Myometrial cell (primary cell): ENCODE data around the gene MOK. TPM values are rescaled to one million over a fixed set of nuclear protein-coding genes. Genes with fewer than 3 reads are reported as not detected.

Source experiments
- total RNA-seq: library from RNA; depleted of rRNA; stranded (reverse); fragments of >200 nt; gene quantifications from 2 replicates; pipeline ENCODE4 v1.2.3, GENCODE V29; 2015

Gene MOK
- 23.4 and 35.8 TPM in 2 replicates for total RNA-seq

GRCh38 chr14:102304611-102305506 is at the start of gene MOK:
Gene MOK (minus strand): TSS chr14:102305164. CDS start chr14:102304968, 196 bp downstream.

GRCh38 chr14:102319351-102320032 is 14.5 kb upstream of the MOK start, which contains the start of gene ZNF839:
Gene ZNF839 (plus strand): TSS chr14:102319746. CDS start chr14:102319766, 20 bp downstream.

Other genes with a start within 250 kb of the MOK start
- 680 and 875 TPM in 2 replicates for gene HSP90AA1, start 218.1 kb downstream of the MOK start, total RNA-seq
- gene WDR20, start 165.3 kb downstream of the MOK start, total RNA-seq = 15.6 and 22.7 TPM in 2 replicates
- gene ZNF839, start 14.6 kb upstream of the MOK start, total RNA-seq = 8.4 and 11.9 TPM in 2 replicates
- gene CINP, start 57.7 kb upstream of the MOK start, total RNA-seq = 78.4 and 78.5 TPM in 2 replicates
- gene TECPR2, start 57.8 kb upstream of the MOK start, total RNA-seq = 8.9 and 15.6 TPM in 2 replicates
- 18.8 and 30.3 TPM in 2 replicates for gene ANKRD9, start 204.6 kb upstream of the MOK start, total RNA-seq